Vagina (tissue), 2 donors: ENCODE results near the gene HSD11B1. TPM values are rescaled to one million over a fixed set of nuclear protein-coding genes. Genes with fewer than 3 reads are reported as not detected.
A peak's percentile ranks its signal among the peaks of the same experiment; 100 is the strongest.

Experiments used
- DNase-seq, 2 donors: peaks; one replicate each; pipeline ENCODE4 v3.0.0-alpha.2; 2017; ENCODE audit errors: extremely low spot score in 2 of 2
- H3K27ac ChIP-seq: fragments of 200-600 bp; sonication (generic); one replicate; pipeline ENCODE4 v1.5.1; 2019
- H3K27me3 ChIP-seq: fragments of 200-600 bp; sonication (generic); one replicate; pipeline ENCODE4 v1.5.1; 2019
- H3K36me3 ChIP-seq, 2 donors: fragments of 200-600 bp; sonication (generic); one replicate each; pipeline ENCODE4 v1.5.1; 2017 to 2019
- H3K4me1 ChIP-seq: fragments of 200-600 bp; sonication (generic); one replicate; pipeline ENCODE4 v1.5.1; 2019
- H3K4me3 ChIP-seq, 2 donors: fragments of 200-600 bp; sonication (generic); 1 replicate in 1 of 2; 2 replicates in 1 of 2; pipeline ENCODE4 v1.5.1; 2016 to 2019
- H3K9me3 ChIP-seq: fragments of 200-600 bp; sonication (generic); one replicate; pipeline ENCODE4 v1.5.1; 2019
- CTCF ChIP-seq, 3 experiments: fragments of 450-650 bp in 2 of 3; fragments of 200-600 bp in 1 of 3; sonication (generic) in 1 of 3; IDR thresholded peaks; one replicate each; pipeline ENCODE4 v1.5.1; 2017 to 2019; ENCODE audit warnings: antibody characterized with exemption in 3 of 3, mild to moderate bottlenecking in 2 of 3, moderate library complexity in 2 of 3
- POLR2A ChIP-seq, 2 donors: fragments of 450-650 bp; IDR thresholded peaks; one replicate each; pipeline ENCODE4 v1.6.1; 2017; ENCODE audit warnings: antibody characterized with exemption in 2 of 2, mild to moderate bottlenecking in 2 of 2, moderate library complexity in 2 of 2
- POLR2AphosphoS5 ChIP-seq, 2 donors: sonication (generic); formaldehyde crosslinking; IDR thresholded peaks; one replicate each; pipeline ENCODE4 v1.9.0; 2017; ENCODE audit warnings: antibody characterized with exemption in 2 of 2, mild to moderate bottlenecking in 2 of 2, low read depth in 1 of 2; ENCODE audit not compliant: insufficient read depth in 1 of 2
- intact Hi-C: fragments of 100-400 bp; cut with DNase I; formaldehyde crosslinking; loops from one replicate; pipeline ENCODE4 v1.15.1; 2023
- total RNA-seq: library from RNA; depleted of rRNA; stranded (reverse); fragments of >200 nt; gene quantifications from one replicate; pipeline ENCODE4 v1.2.3, GENCODE V29; 2016

Gene HSD11B1
- total RNA-seq, 1 donor from 2014 or later: 18.7 TPM

DNA sequence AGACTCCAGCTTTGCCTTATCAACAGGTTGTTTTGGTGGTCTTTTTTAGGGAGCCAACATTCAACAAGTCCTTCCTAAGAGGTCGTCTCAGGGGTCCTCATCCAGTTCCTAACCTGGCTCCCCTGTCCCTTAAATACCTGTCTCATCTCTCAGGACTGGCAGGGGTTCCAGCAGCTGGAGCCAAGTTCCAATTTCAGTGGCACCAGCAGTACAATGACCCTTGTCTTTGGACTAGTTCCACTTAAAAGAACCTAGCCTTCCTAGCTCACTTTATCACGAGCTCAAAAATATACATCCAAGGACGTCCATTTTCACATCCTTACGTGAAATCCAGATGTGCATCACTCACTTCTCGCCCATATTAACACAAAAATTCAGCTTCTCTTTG, 32.5 kb downstream of the HSD11B1 start:
- TF ChIP-seq CTCF (IDR thresholded peaks at IDR 0.05): no peak
- TF ChIP-seq POLR2AphosphoS5 (IDR thresholded peaks at IDR 0.05; ENCODE audit: insufficient read depth in 1 of 2, low read depth in 1 of 2): no peak
- no peak for TF ChIP-seq POLR2A (IDR thresholded peaks at IDR 0.05)
- H3K4me1 ChIP-seq: peaks cover 13% of the 10 kb centered on the region
- DNase-seq: no peak
- H3K9me3 ChIP-seq: no peaks in the 10 kb centered on the region
- H3K36me3 ChIP-seq: no peaks in the 10 kb centered on the region
- intact Hi-C loops: no loop called here
- no peak overlapping the region for H3K4me3 ChIP-seq
- no peaks in the 10 kb centered on the region for H3K27me3 ChIP-seq
- H3K27ac ChIP-seq: no peak overlapping the region

GRCh38 chr1:209738270-209738669, 33.6 kb downstream of the HSD11B1 start:
- H3K27ac ChIP-seq: no peak overlapping the region
- peaks cover 20% of the 10 kb centered on the region for H3K4me1 ChIP-seq
- no peaks in the 10 kb centered on the region for H3K36me3 ChIP-seq
- no peaks in the 10 kb centered on the region for H3K27me3 ChIP-seq
- H3K9me3 ChIP-seq: no peaks in the 10 kb centered on the region
- no peak for TF ChIP-seq CTCF (IDR thresholded peaks at IDR 0.05)
- no peak for TF ChIP-seq POLR2A (IDR thresholded peaks at IDR 0.05)
- no peak for TF ChIP-seq POLR2AphosphoS5 (IDR thresholded peaks at IDR 0.05; ENCODE audit: insufficient read depth in 1 of 2, low read depth in 1 of 2)
- no peak for DNase-seq
- intact Hi-C loops: no loop called here
- H3K4me3 ChIP-seq: no peak overlapping the region

- intact Hi-C loops: loop anchor here (10.0 kb wide), 1 partner anchor 46 kb away; no protein-coding TSS in a partner anchor
- Histone ChIP-seq H3K4me1 (peaks cover 17% of the 10 kb centered on the region), H3K27me3 (no peaks in the 10 kb centered on the region), H3K9me3 (no peaks in the 10 kb centered on the region), H3K27ac (no peak overlapping the region), H3K4me3 (no peak overlapping the region), H3K36me3 (no peaks in the 10 kb centered on the region)
- DNase-seq: no peak
- TF ChIP-seq CTCF (IDR thresholded peaks at IDR 0.05) (no peak), POLR2AphosphoS5 (IDR thresholded peaks at IDR 0.05; ENCODE audit: insufficient read depth in 1 of 2, low read depth in 1 of 2) (no peak), POLR2A (IDR thresholded peaks at IDR 0.05) (no peak)
Measured at GRCh38 chr1:209741193-209741592, 36.5 kb downstream of the HSD11B1 start.

DNA sequence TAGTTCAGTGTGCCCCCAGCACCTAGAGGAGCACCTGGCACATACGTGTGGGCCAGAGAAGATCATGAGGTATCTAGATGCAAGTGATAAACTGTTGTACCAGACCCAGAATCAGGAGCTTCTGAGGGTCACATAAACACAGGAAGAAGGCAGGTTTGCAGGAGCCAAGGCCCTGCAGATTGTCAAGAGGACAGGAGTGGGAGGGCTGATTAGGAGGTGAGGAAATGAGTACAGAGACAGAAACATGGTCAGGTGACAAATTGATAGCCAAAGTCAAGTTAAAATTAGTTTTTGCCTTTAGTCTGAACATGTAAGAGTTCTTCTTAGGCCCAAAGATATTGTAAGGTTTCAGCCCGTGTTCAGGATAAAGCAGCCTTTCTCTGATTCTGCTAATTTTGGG, 37.2 kb downstream of the HSD11B1 start:
- Histone ChIP-seq H3K27me3 (no peaks in the 10 kb centered on the region), H3K4me3 (no peak overlapping the region), H3K36me3 (no peaks in the 10 kb centered on the region), H3K9me3 (no peaks in the 10 kb centered on the region), H3K4me1 (peaks cover 17% of the 10 kb centered on the region), H3K27ac (peak overlapping the region; percentile 13)
- intact Hi-C loops: loop anchor here (10.0 kb wide), 1 partner anchor 47 kb away; no protein-coding TSS in a partner anchor
- TF ChIP-seq CTCF (IDR thresholded peaks at IDR 0.05) (no peak), POLR2AphosphoS5 (IDR thresholded peaks at IDR 0.05; ENCODE audit: insufficient read depth in 1 of 2, low read depth in 1 of 2) (no peak), POLR2A (IDR thresholded peaks at IDR 0.05) (no peak)
- DNase-seq: no peak

GRCh38 chr1:209742409-209743144, 37.9 kb downstream of the HSD11B1 start:
- Histone ChIP-seq H3K27ac (peak overlapping the region; percentile 13), H3K27me3 (no peaks in the 10 kb centered on the region), H3K36me3 (no peaks in the 10 kb centered on the region), H3K9me3 (no peaks in the 10 kb centered on the region), H3K4me3 (no peak overlapping the region), H3K4me1 (peaks cover 17% of the 10 kb centered on the region)
- no peak for DNase-seq
- intact Hi-C loops: loop anchor here (10.0 kb wide), 1 partner anchor 48 kb away; no protein-coding TSS in a partner anchor
- TF ChIP-seq POLR2AphosphoS5 (IDR thresholded peaks at IDR 0.05; ENCODE audit: insufficient read depth in 1 of 2, low read depth in 1 of 2) (no peak), POLR2A (IDR thresholded peaks at IDR 0.05) (no peak), CTCF (IDR thresholded peaks at IDR 0.05) (no peak)
